IMR-90 (cell line): ENCODE data around the gene EXOC3L2. TPM values are rescaled to one million over a fixed set of nuclear protein-coding genes. Genes with fewer than 3 reads are reported as not detected.

Experiments
- ATAC-seq: fragments of 200-7000 bp; cut with Tn5 transposase; 2 replicates; pipeline ENCODE4 v1.9.1; 2020; ENCODE audit warnings: low read depth, mild to moderate bottlenecking, moderate library complexity
- BruUV-seq: library from RNA; stranded (reverse); fragments of 400-500 nt; replicated peaks from 2 replicates; lab custom pipeline; 2021; lab: Mats Ljungman, UMichigan
- CTCF ChIA-PET: fragments of 300-600 bp; formaldehyde crosslinking; extraction: SDS; loops from one replicate; lab custom pipeline; 2021; ENCODE audit warnings: antibody characterized with exemption; lab: Yijun Ruan, JAX
- POLR2A ChIA-PET: fragments of 300-600 bp; sonication (Branson Sonifier 250); formaldehyde crosslinking; loops from one replicate; lab custom pipeline; 2022; ENCODE audit warnings: antibody characterized with exemption; ENCODE audit not compliant: unreplicated experiment; lab: Charles Lee
- DNase-seq: peaks from one replicate; pipeline ENCODE4 v3.0.0; 2013
- H2AFZ ChIP-seq: replicated peaks from 2 replicates; pipeline ENCODE3; 2013; ENCODE audit warnings: low read length, mild to moderate bottlenecking; ENCODE audit not compliant: poor library complexity
- H2AK5ac ChIP-seq: 2 replicates; pipeline ENCODE4 v1.6.1; 2013; ENCODE audit warnings: low read depth, low read length, inconsistent platforms
- H2AK9ac ChIP-seq: replicated peaks from 2 replicates; pipeline ENCODE3; 2013; ENCODE audit warnings: mild to moderate bottlenecking, low read depth, low read length, moderate library complexity; ENCODE audit not compliant: poor library complexity
- H2BK120ac ChIP-seq: 2 replicates; pipeline ENCODE4 v1.6.1; 2013; ENCODE audit warnings: low read depth, low read length, inconsistent platforms
- H2BK15ac ChIP-seq: 3 replicates; pipeline ENCODE4 v1.6.1; 2013; ENCODE audit warnings: low read depth, low read length, inconsistent platforms
- H2BK20ac ChIP-seq: 2 replicates; pipeline ENCODE4 v1.6.1; 2013; ENCODE audit warnings: low read depth, mild to moderate bottlenecking, inconsistent platforms, low read length, moderate library complexity
- H2BK5ac ChIP-seq: 2 replicates; pipeline ENCODE4 v1.6.1; 2013; ENCODE audit warnings: mild to moderate bottlenecking, low read depth, low read length, inconsistent platforms; ENCODE audit not compliant: poor library complexity, severe bottlenecking
- H3K14ac ChIP-seq: replicated peaks from 2 replicates; pipeline ENCODE4 v1.6.1; 2013; ENCODE audit warnings: low read depth, low read length, inconsistent platforms
- H3K18ac ChIP-seq: 2 replicates; pipeline ENCODE4 v1.6.1; 2013; ENCODE audit warnings: low read depth, low read length, control low read depth
- H3K23ac ChIP-seq: 2 replicates; pipeline ENCODE4 v1.6.1; 2013; ENCODE audit warnings: low read depth, low read length, inconsistent platforms
- H3K27ac ChIP-seq: 2 replicates; pipeline ENCODE4 v1.5.1; 2013; ENCODE audit warnings: mild to moderate bottlenecking, control low read depth, low read length; ENCODE audit not compliant: insufficient read depth
- H3K27me3 ChIP-seq: 2 replicates; pipeline ENCODE4 v1.6.1; 2013; ENCODE audit warnings: low read length; ENCODE audit not compliant: control insufficient read depth, insufficient read depth
- H3K36me3 ChIP-seq: 2 replicates; pipeline ENCODE4 v1.6.1; 2013; ENCODE audit warnings: low read length, mixed read lengths; ENCODE audit not compliant: control insufficient read depth, insufficient read depth
- H3K4ac ChIP-seq: 2 replicates; pipeline ENCODE4 v1.6.1; 2013; ENCODE audit warnings: low read depth, low read length, inconsistent platforms
- H3K4me1 ChIP-seq: 2 replicates; pipeline ENCODE4 v1.6.1; 2013; ENCODE audit warnings: low read length, mixed read lengths; ENCODE audit not compliant: control insufficient read depth, insufficient read depth
- H3K4me2 ChIP-seq: 2 replicates; pipeline ENCODE4 v1.6.1; 2013; ENCODE audit warnings: low read depth, mild to moderate bottlenecking, control low read depth, low read length, moderate library complexity
- H3K4me3 ChIP-seq: 2 replicates; pipeline ENCODE4 v1.5.1; 2013; ENCODE audit warnings: low read depth, mild to moderate bottlenecking, control low read depth, low read length, moderate library complexity; ENCODE audit not compliant: insufficient read depth
- H3K56ac ChIP-seq: 2 replicates; pipeline ENCODE4 v1.6.1; 2013; ENCODE audit warnings: low read length, inconsistent platforms; ENCODE audit not compliant: insufficient read depth; ENCODE audit errors: extremely low read depth
- H3K79me1 ChIP-seq, 2 experiments: 2 replicates each; pipeline ENCODE4 v1.6.1; 2013; ENCODE audit warnings: low read length in 2 of 2, inconsistent platforms in 1 of 2, low read depth in 1 of 2
- H3K9ac ChIP-seq: 2 replicates; pipeline ENCODE4 v1.6.1; 2013; ENCODE audit warnings: low read depth, low read length, control low read depth
- H3K9me1 ChIP-seq: 2 replicates; pipeline ENCODE4 v1.6.1; 2013; ENCODE audit warnings: low read length, inconsistent platforms; ENCODE audit not compliant: insufficient read depth
- H3K9me3 ChIP-seq: 2 replicates; pipeline ENCODE4 v1.6.1; 2013; ENCODE audit warnings: low read length; ENCODE audit not compliant: control insufficient read depth, insufficient read depth
- H4K20me1 ChIP-seq: 2 replicates; pipeline ENCODE4 v1.6.1; 2013; ENCODE audit warnings: low read length, inconsistent platforms; ENCODE audit not compliant: insufficient read depth
- H4K5ac ChIP-seq: 2 replicates; pipeline ENCODE4 v1.6.1; 2013; ENCODE audit warnings: mild to moderate bottlenecking, low read depth, low read length, control low read depth
- H4K8ac ChIP-seq, 2 experiments: 2 replicates each; pipeline ENCODE4 v1.6.1; 2013; ENCODE audit warnings: low read depth in 2 of 2, low read length in 2 of 2, control low read depth in 1 of 2, inconsistent platforms in 1 of 2
- H4K91ac ChIP-seq: 2 replicates; pipeline ENCODE4 v1.6.1; 2013; ENCODE audit warnings: low read depth, low read length, inconsistent platforms; ENCODE audit not compliant: insufficient read depth
- BHLHE40 ChIP-seq: fragments of 150-350 bp; IDR thresholded peaks from 2 replicates; pipeline ENCODE4 v1.6.1; 2016; ENCODE audit warnings: mild to moderate bottlenecking, low read depth, low read length
- CEBPB ChIP-seq: IDR thresholded peaks from 2 replicates; pipeline ENCODE4 v1.6.1; 2012; ENCODE audit warnings: low read depth, low read length, improper control_type of control experiment
- CHD1 ChIP-seq: IDR thresholded peaks from 2 replicates; pipeline ENCODE4 v1.6.1; 2012; ENCODE audit warnings: low read depth, low read length, improper control_type of control experiment
- FOS ChIP-seq: fragments of 150-350 bp; IDR thresholded peaks from 2 replicates; pipeline ENCODE4 v1.6.1; 2016; ENCODE audit warnings: low read depth, low read length
- MAFK ChIP-seq: IDR thresholded peaks from 2 replicates; pipeline ENCODE4 v1.6.1; 2012; ENCODE audit warnings: low read depth, low read length, improper control_type of control experiment
- MAZ ChIP-seq: IDR thresholded peaks from 2 replicates; pipeline ENCODE4 v1.6.1; 2012; ENCODE audit warnings: low read depth, mild to moderate bottlenecking, low read length, improper control_type of control experiment, moderate library complexity, borderline replicate concordance
- MXI1 ChIP-seq: IDR thresholded peaks from 2 replicates; pipeline ENCODE4 v1.6.1; 2012; ENCODE audit warnings: low read depth, mild to moderate bottlenecking, low read length, moderate library complexity, borderline replicate concordance
- NFE2L2 ChIP-seq: fragments of 150-350 bp; IDR thresholded peaks from 2 replicates; pipeline ENCODE4 v1.6.1; 2016; ENCODE audit warnings: low read depth, mild to moderate bottlenecking, low read length
- POLR2A ChIP-seq: IDR thresholded peaks from 2 replicates; pipeline ENCODE4 v1.6.1; 2012; ENCODE audit warnings: mild to moderate bottlenecking, low read depth, low read length
- RAD21 ChIP-seq: IDR thresholded peaks from 2 replicates; pipeline ENCODE4 v1.6.1; 2012; ENCODE audit warnings: low read length, improper control_type of control experiment
- RCOR1 ChIP-seq: IDR thresholded peaks from 2 replicates; pipeline ENCODE4 v1.6.1; 2012; ENCODE audit warnings: mild to moderate bottlenecking, low read length, improper control_type of control experiment; ENCODE audit not compliant: insufficient replicate concordance
- RFX5 ChIP-seq: IDR thresholded peaks from 2 replicates; pipeline ENCODE4 v1.8.0; 2012; ENCODE audit warnings: low read depth, mild to moderate bottlenecking, low read length, moderate library complexity
- SMC3 ChIP-seq: fragments of 150-350 bp; IDR thresholded peaks from 2 replicates; pipeline ENCODE4 v1.6.1; 2016; ENCODE audit warnings: low read depth, mild to moderate bottlenecking, antibody characterized with exemption, low read length, moderate library complexity
- WGBS, 2 experiments: methylation state at CpG; one replicate each; pipeline versions ENCODE4 v1.1.5 to v1.1.7; 2013; ENCODE audit warnings: missing lambda C conversion rate in 2 of 2; ENCODE audit not compliant: insufficient read length in 1 of 2; ENCODE audit errors: extremely low coverage in 2 of 2; 5-methylcytosine and 5-hydroxymethylcytosine counted together
- dilution Hi-C: fragments of 300-500 bp; cut with HindIII; formaldehyde crosslinking; loops from one replicate; pipeline ENCODE4 v1.14.3; 2018; ENCODE audit warnings: low sequenced_read_pairs; ENCODE audit not compliant: unreplicated experiment
- in situ Hi-C: fragments of 300-500 bp; cut with MboI; formaldehyde crosslinking; loops from 3 replicates; pipeline ENCODE4 v1.14.3; 2019; ENCODE audit warnings: low sequenced_read_pairs, inconsistent platforms, mixed read lengths
- intact Hi-C: fragments of 100-400 bp; cut with micrococcal nuclease; formaldehyde crosslinking; loops from 2 replicates; pipeline ENCODE4 v1.10.0; 2022
- polyA plus RNA-seq, 3 experiments: library from polyadenylated mRNA; depleted of rRNA; stranded (reverse); fragments of >200 nt; gene quantifications; 2 replicates each; pipeline ENCODE4 v1.2.3, GENCODE V29; 2012; ENCODE audit warnings: low replicate concordance in 1 of 3
- total RNA-seq: library from RNA; depleted of rRNA; stranded (reverse); fragments of >200 nt; gene quantifications from 2 replicates; pipeline ENCODE4 v1.2.3, GENCODE V29; 2012
- TF ChIP-seq, protein P1 (sequence below): conservative IDR thresholded peaks from 2 replicates; pipeline ENCODE4 v1.5.1; 2012; ENCODE audit warnings: mild to moderate bottlenecking, low read depth, low read length, improper control_type of control experiment
- TF ChIP-seq, protein P2 (sequence below): fragments of 150-350 bp; IDR thresholded peaks from 2 replicates; pipeline ENCODE4 v1.6.1; 2017; ENCODE audit warnings: mild to moderate bottlenecking, antibody characterized with exemption, low read length, low read depth
- TF ChIP-seq, protein P3 (sequence below): fragments of 150-350 bp; IDR thresholded peaks from 2 replicates; pipeline ENCODE4 v1.6.1; 2016; ENCODE audit warnings: low read depth, mild to moderate bottlenecking, low read length, moderate library complexity, borderline replicate concordance

Gene EXOC3L2
- total and polyA plus RNA-seq, 2 of the 4 experiments (the other 2 are of a cell fraction) = 0.03 TPM; not detected in 1

DNA sequence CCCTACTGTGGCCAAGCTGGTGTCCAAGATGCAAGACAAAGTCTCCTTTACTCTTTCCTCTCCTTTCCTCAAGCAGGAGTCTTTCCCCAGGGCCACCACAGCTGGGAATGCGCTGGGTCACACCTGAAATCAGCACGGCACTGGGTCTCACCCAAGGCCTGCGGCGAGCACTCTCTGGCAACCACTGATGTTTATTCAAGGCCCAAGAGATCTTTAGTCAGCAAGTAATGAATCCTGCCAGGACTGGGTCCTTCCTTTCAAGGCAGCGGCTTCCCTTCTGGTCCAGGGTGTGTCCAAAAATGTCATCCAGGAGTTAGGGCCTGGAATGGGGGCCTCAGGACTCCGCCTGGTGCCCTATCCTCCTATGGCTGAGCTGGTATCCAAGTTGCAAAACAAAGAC, 42.6 kb downstream of the EXOC3L2 start:
- in situ Hi-C loops (no loop called here), intact Hi-C loops (no loop called here), dilution Hi-C loops (no loop called here)
- no peak overlapping the region for H2BK20ac ChIP-seq
- no peaks in the 10 kb centered on the region for H3K9me3 ChIP-seq
- no peak overlapping the region for H2AK9ac ChIP-seq
- no peak overlapping the region for H3K56ac ChIP-seq
- no peak overlapping the region for H2BK120ac ChIP-seq
- no peak overlapping the region for H2BK15ac ChIP-seq
- CTCF ChIA-PET = interaction anchor here (0.8 kb wide), 1 partner anchor 12 kb away, joined by 3 read pairs; no protein-coding TSS in a partner anchor
- no TSS peak for BruUV-seq
- H3K9ac ChIP-seq = no peak overlapping the region
- H2AK5ac ChIP-seq = no peak overlapping the region
- H4K5ac ChIP-seq = no peak overlapping the region
- no peak overlapping the region for H3K4me2 ChIP-seq
- no peak overlapping the region for H2BK5ac ChIP-seq
- no peak overlapping the region for H3K4ac ChIP-seq
- DNase-seq = no peak
- no peak overlapping the region for H3K18ac ChIP-seq
- ATAC-seq = no peak
- H4K91ac ChIP-seq = no peak overlapping the region
- no peaks in the 10 kb centered on the region for H4K20me1 ChIP-seq
- H3K27ac ChIP-seq = no peak overlapping the region
- H3K27me3 ChIP-seq = no peaks in the 10 kb centered on the region
- no peaks in the 10 kb centered on the region for H3K79me1 ChIP-seq
- POLR2A ChIA-PET = interaction anchor here (0.6 kb wide), 1 partner anchor 16 kb away, joined by 15 read pairs; no protein-coding TSS in a partner anchor
- H3K23ac ChIP-seq = no peak overlapping the region
- H2AFZ ChIP-seq = no peak overlapping the region
- H3K36me3 ChIP-seq = no peaks in the 10 kb centered on the region
- no peak overlapping the region for H3K4me3 ChIP-seq
- 68% methylated on average over 5 of the region's 6 CpGs; no CpG with 5 or more reads in 1 of the 2 experiments for WGBS, 2 experiments
- no peaks in the 10 kb centered on the region for H3K9me1 ChIP-seq
- H3K14ac ChIP-seq = no peak overlapping the region
- no peak for TF ChIP-seq RFX5
- TF ChIP-seq MXI1 = no peak
- TF ChIP-seq MAFK = no peak
- TF ChIP-seq MAZ = no peak
- TF ChIP-seq POLR2A = no peak
- TF ChIP-seq, protein P1, sequence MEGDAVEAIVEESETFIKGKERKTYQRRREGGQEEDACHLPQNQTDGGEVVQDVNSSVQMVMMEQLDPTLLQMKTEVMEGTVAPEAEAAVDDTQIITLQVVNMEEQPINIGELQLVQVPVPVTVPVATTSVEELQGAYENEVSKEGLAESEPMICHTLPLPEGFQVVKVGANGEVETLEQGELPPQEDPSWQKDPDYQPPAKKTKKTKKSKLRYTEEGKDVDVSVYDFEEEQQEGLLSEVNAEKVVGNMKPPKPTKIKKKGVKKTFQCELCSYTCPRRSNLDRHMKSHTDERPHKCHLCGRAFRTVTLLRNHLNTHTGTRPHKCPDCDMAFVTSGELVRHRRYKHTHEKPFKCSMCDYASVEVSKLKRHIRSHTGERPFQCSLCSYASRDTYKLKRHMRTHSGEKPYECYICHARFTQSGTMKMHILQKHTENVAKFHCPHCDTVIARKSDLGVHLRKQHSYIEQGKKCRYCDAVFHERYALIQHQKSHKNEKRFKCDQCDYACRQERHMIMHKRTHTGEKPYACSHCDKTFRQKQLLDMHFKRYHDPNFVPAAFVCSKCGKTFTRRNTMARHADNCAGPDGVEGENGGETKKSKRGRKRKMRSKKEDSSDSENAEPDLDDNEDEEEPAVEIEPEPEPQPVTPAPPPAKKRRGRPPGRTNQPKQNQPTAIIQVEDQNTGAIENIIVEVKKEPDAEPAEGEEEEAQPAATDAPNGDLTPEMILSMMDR = no peak
- no peak for TF ChIP-seq RCOR1
- TF ChIP-seq, protein P2, sequence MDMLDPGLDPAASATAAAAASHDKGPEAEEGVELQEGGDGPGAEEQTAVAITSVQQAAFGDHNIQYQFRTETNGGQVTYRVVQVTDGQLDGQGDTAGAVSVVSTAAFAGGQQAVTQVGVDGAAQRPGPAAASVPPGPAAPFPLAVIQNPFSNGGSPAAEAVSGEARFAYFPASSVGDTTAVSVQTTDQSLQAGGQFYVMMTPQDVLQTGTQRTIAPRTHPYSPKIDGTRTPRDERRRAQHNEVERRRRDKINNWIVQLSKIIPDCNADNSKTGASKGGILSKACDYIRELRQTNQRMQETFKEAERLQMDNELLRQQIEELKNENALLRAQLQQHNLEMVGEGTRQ = no peak
- no peak for TF ChIP-seq FOS
- TF ChIP-seq CEBPB = no peak
- TF ChIP-seq CHD1 = no peak
- TF ChIP-seq SMC3 = no peak
- TF ChIP-seq BHLHE40 = no peak
- TF ChIP-seq NFE2L2 = no peak
- TF ChIP-seq, protein P3, sequence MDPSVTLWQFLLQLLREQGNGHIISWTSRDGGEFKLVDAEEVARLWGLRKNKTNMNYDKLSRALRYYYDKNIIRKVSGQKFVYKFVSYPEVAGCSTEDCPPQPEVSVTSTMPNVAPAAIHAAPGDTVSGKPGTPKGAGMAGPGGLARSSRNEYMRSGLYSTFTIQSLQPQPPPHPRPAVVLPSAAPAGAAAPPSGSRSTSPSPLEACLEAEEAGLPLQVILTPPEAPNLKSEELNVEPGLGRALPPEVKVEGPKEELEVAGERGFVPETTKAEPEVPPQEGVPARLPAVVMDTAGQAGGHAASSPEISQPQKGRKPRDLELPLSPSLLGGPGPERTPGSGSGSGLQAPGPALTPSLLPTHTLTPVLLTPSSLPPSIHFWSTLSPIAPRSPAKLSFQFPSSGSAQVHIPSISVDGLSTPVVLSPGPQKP = no peak
- no peak for TF ChIP-seq RAD21
- no peak overlapping the region for H4K8ac ChIP-seq
- H3K4me1 ChIP-seq = no peaks in the 10 kb centered on the region
